Skeletal muscle cell (primary cell): ENCODE results near the gene DMD.
"Not testable (repeated sequence)": the region's sequence is repeated elsewhere in the genome, so short reads cannot be mapped to it uniquely, and the experiment has no call there.

Experiments used
- DNase-seq: peaks from one replicate; pipeline ENCODE4 v3.0.0-alpha.2; 2010; ENCODE audit warnings: low read depth
- H3K4me3 ChIP-seq: 2 replicates; pipeline ENCODE4 v1.5.1; 2011; ENCODE audit warnings: low read depth, mild to moderate bottlenecking, control low read depth, low read length, moderate library complexity

DMD gene

GRCh38 chrX:33211356-33212260, at the start of gene DMD:
Gene DMD (minus strand): TSS chrX:33211549. CDS start chrX:33211312, 237 bp downstream.
- H3K4me3 ChIP-seq, result peak within 1 kb of the TSS; percentile 43
- DNase-seq, result peak; percentile 66

DNA sequence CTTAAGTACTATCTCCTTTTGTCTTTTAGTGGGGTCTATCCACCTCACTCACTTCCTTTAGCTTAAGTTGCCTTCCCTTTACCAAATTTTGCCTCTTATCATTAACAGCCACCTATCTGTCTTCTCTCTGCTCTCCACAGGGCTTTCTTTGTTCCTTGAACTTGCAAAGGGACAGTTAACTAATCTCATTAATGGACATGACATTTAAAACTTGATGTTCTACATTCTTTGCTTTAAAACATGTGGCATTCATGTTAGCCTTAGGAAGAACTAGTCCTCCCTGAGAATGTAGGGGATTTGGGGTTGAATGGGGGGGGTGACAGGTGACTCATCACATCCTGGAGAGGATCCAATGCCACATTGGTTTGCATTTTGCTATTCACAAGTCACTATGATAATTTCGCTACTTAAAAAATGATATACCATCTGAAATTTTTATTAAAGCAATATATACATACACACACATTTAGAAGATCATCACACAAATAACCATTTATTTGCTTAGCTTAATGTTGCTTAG, 41.0 kb upstream of the DMD start:
- no peak overlapping the region for H3K4me3 ChIP-seq
- DNase-seq, result no peak

DNA sequence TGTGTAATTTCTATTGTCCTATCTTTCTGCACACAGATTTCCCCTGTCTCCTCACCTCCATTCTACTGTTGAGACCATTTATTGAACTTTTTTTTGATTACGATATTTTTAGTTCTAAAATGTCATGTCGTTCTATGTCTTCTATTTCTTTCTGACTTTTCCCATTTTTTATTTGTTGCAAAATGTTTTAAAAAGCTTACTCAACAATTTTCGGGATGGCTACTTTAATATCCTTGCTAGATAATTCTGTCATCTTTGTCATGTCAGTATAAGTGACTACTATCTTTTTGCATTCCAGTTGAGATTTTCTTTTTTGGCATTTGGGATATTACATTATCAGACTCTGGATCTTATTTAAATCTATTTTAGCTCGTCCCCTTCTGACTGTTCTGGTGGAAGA, 7.5 kb upstream of the DMD start:
- no peak for DNase-seq
- no peak overlapping the region for H3K4me3 ChIP-seq

GRCh38 chrX:33210156-33210555, 1.2 kb downstream of the DMD start:
- no peak for DNase-seq
- H3K4me3 ChIP-seq, result peak overlapping the region; percentile 43

GRCh38 chrX:33207056-33207455, 4.3 kb downstream of the DMD start:
- DNase-seq, result no peak
- H3K4me3 ChIP-seq, result no peak overlapping the region

- no peak for DNase-seq
- H3K4me3 ChIP-seq, result no peak overlapping the region
Measured at GRCh38 chrX:33205321-33205720, 6.0 kb downstream of the DMD start.

DNA sequence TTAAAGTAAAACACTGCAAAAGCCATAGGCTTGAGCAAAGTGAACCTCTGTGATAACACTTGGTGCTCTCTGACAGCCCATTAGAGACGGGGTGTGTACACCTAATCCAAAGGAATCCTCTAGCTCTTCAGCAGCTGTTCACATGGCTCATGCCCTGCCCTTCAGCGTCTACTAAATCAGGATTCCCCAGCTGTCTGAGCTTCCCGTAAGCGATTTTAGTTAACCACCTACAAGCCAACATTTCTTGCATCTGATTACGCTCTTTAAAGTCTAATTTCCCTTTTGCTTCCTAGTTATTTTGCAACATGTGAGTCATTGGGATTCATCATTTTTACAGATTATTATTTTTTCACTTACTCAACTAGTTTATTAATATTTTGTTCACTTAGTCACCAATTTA, 6.5 kb downstream of the DMD start:
- H3K4me3 ChIP-seq, result no peak overlapping the region
- no peak for DNase-seq

- DNase-seq, result no peak
- H3K4me3 ChIP-seq, result no peak overlapping the region
Measured at GRCh38 chrX:33198561-33199279, 12.6 kb downstream of the DMD start.

DNA sequence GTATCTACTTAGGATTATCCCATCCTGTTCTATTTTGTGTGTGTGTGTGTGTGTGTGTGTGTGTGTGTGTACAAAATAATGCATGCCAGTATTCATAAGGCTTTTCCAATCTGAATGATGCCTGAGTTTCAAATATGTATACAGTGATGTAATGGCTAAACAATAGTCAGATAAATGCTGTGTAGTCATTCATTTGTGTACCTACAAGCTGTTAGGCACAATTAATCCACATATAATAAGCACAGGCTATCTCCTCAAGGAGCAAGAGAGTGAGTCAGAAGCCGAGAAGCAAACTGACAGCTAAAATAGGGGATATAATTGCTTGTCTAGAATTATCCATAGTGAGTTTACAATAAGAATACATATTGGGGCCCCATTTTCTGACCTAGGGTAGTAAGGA, 15.7 kb downstream of the DMD start:
- H3K4me3 ChIP-seq, result no peak overlapping the region
- DNase-seq, result no peak

GRCh38 chrX:33194876-33195433, 16.4 kb downstream of the DMD start:
- no peak overlapping the region for H3K4me3 ChIP-seq
- no peak for DNase-seq

GRCh38 chrX:33194289-33194688, 17.1 kb downstream of the DMD start:
- no peak for DNase-seq
- H3K4me3 ChIP-seq, result no peak overlapping the region

GRCh38 chrX:33190016-33190415, 21.3 kb downstream of the DMD start:
- H3K4me3 ChIP-seq, result no peak overlapping the region
- DNase-seq, result no peak

DNA sequence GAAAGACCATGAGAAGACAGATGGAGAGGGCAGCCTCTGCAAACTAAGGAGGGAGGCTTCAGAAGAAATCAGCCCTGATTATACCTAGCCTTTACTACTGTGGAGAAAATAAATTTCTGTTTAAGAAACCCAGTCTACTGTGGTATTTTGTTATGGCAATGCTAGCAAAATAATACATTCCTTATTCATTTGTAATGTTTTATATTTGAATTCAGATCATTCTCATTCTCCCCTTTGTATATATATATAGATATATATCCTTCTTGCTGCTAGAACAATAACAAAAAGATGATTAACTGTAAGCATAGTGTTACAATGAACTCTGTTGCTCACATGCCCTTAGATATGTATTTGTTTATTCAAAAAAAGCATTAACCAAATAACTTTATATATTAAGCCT, 22.5 kb downstream of the DMD start:
- DNase-seq, result no peak
- no peak overlapping the region for H3K4me3 ChIP-seq

DNA sequence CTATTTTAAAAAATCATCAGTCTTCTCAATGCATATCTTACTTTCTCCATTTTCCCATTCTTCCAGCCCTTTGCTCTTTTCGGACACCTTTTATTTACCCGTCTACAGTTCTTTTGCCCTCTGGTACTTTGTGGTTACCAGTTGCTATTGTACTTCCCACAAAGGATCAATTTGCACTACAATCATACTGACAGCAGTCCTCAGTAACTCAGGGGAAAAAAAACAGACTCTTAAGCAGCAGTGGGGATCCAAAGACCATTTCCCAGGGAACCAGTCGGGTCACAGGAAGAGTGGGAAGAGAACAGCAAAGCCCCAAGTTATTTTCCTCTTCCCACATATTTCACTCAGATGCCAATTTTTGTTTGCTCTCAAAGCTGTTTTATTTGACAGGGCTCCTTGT, 23.1 kb downstream of the DMD start:
- no peak for DNase-seq
- H3K4me3 ChIP-seq, result no peak overlapping the region

DNA sequence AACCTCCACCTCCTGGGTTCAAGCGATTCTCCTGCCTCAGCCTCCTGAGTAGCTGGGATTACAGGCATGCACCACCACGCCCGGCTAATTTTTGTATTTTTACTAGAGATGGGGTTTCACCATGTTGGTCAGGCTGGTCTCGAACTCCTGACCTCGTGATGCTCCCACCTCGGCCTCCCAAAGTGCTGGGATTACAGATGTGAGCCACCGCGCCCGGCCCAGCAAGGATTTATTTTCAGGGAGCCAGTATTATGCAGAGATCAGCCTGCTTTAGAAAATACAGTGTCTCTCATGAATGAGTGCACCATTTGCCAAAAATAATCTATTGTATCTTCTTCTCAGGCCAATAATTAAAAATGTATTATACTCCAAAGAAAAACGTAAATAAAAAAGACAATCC, 26.5 kb downstream of the DMD start:
- DNase-seq, H3K4me3 ChIP-seq: not testable (repeated sequence)

DNA sequence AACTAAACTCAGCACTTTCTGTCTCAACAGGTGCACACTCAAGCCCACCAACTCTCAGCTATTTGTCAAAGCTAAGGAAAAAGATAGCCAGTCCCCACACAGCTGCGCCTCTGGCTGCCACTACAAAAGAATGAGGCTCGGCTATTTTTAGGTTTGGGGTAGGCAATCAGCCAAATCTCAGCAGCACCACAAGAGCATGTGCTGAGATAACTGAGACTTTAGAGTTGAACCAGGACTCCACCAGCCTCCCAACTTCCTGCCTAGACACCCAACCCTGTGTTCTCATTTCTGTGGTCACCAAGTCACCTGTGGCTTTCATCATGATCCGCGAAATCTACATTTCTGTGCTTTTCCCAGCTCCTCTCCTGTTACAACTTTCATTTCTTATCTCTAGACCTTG, 28.0 kb downstream of the DMD start:
- H3K4me3 ChIP-seq, result no peak overlapping the region
- peak; percentile 43 for DNase-seq

GRCh38 chrX:33178690-33179089, 32.7 kb downstream of the DMD start:
- no peak for DNase-seq
- no peak overlapping the region for H3K4me3 ChIP-seq

GRCh38 chrX:33178218-33178617, 33.1 kb downstream of the DMD start:
- no peak for DNase-seq
- no peak overlapping the region for H3K4me3 ChIP-seq

- H3K4me3 ChIP-seq, result no peak overlapping the region
- DNase-seq, result no peak
Measured at GRCh38 chrX:33175201-33175600, 36.1 kb downstream of the DMD start.

DNA sequence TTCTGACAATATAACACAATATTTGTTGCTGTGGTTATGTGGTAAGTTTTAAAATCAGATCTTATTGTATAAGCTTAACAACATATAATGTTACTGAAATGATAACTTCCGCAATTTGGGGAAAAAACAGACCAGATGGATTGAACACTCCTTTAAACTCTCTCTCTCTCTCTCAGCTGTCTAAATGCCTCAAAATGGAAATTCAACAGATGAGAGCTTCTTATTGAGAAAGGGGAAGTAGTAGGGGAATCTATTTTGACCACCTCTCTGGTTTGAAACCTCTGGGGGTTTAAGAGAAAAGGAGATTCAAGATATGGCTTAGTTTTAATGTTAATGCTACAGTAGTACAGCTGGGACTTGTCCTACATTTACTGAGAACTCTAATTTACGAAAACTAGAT, 40.3 kb downstream of the DMD start:
- no peak for DNase-seq
- no peak overlapping the region for H3K4me3 ChIP-seq
